Measurements from ENCODE around the gene SH2D4B. TPM values are rescaled to one million over a fixed set of nuclear protein-coding genes. Genes with fewer than 3 reads are reported as not detected.

Gene SH2D4B
- total RNA-seq, 4 donors from 2014 or later, result 0.18 to 0.23 TPM; not detected in 2

GRCh38 chr10:80503584-80504157 is 34.0 kb upstream of the SH2D4B start:
- 77% methylated on average over 6 of the region's 7 CpGs for WGBS
- H3K27ac ChIP-seq, result peak overlapping the region; percentile 87
- H3K27me3 ChIP-seq, result no peaks in the 10 kb centered on the region
- DNase-seq (ENCODE audit: low spot score in 2 of 2), result no peak
- TF ChIP-seq, protein P1, sequence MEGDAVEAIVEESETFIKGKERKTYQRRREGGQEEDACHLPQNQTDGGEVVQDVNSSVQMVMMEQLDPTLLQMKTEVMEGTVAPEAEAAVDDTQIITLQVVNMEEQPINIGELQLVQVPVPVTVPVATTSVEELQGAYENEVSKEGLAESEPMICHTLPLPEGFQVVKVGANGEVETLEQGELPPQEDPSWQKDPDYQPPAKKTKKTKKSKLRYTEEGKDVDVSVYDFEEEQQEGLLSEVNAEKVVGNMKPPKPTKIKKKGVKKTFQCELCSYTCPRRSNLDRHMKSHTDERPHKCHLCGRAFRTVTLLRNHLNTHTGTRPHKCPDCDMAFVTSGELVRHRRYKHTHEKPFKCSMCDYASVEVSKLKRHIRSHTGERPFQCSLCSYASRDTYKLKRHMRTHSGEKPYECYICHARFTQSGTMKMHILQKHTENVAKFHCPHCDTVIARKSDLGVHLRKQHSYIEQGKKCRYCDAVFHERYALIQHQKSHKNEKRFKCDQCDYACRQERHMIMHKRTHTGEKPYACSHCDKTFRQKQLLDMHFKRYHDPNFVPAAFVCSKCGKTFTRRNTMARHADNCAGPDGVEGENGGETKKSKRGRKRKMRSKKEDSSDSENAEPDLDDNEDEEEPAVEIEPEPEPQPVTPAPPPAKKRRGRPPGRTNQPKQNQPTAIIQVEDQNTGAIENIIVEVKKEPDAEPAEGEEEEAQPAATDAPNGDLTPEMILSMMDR (IDR thresholded peaks at IDR 0.05), result no peak
- TF ChIP-seq EP300 (IDR thresholded peaks at IDR 0.05) (no peak), POLR2AphosphoS5 (IDR thresholded peaks at IDR 0.05) (no peak), POLR2A (IDR thresholded peaks at IDR 0.05) (no peak)
- H3K36me3 ChIP-seq, result peaks cover 22% of the 10 kb centered on the region
- H3K9me3 ChIP-seq, result no peaks in the 10 kb centered on the region
- H3K4me1 ChIP-seq, result peaks cover 83% of the 10 kb centered on the region
- no peak overlapping the region for H3K4me3 ChIP-seq

- Histone ChIP-seq H3K36me3 (peaks cover 29% of the 10 kb centered on the region), H3K27ac (peak overlapping the region; percentile 87), H3K27me3 (no peaks in the 10 kb centered on the region), H3K4me3 (no peak overlapping the region), H3K4me1 (peaks cover 80% of the 10 kb centered on the region), H3K9me3 (no peaks in the 10 kb centered on the region)
- no peak for TF ChIP-seq POLR2A (IDR thresholded peaks at IDR 0.05)
- TF ChIP-seq, protein P1 (IDR thresholded peaks at IDR 0.05), result no peak
- TF ChIP-seq POLR2AphosphoS5 (IDR thresholded peaks at IDR 0.05), result no peak
- no peak for TF ChIP-seq EP300 (IDR thresholded peaks at IDR 0.05)
- DNase-seq (ENCODE audit: low spot score in 2 of 2), result no peak
- 61% methylated on average over 7 of the region's 7 CpGs for WGBS
These were observed 33.4 kb upstream of the SH2D4B start for GRCh38 chr10:80504158-80504811.

DNA sequence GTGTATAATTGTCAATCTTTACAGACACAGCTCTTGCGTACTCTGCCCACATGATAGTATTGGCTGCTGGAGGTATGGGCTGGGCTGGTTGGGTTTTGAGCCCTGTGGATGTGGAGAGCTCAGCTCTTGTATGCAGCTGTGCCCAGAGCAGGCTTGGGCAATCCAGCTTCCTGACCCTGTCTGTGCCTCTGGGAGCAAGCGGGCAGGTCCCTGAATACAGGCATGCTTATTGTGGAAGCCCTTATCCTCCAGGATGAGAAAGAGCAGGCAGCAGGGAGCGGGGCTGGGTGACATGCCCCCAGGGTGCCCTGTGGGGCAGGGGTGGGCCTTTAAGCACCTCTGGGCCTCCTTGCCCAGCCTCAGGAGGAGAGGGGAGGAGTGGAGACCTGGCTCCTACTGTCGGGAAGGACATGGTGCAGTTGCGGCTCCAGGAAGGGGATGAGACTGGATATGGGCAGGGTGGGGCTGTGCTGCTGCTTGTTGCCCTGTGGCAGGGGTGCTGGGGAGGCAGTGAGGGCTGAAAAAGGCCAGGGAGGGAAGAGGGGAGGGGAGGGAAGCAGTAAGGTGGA is 32.7 kb upstream of the SH2D4B start:
- H3K27ac ChIP-seq, result peak overlapping the region; percentile 87
- H3K9me3 ChIP-seq, result no peaks in the 10 kb centered on the region
- H3K36me3 ChIP-seq, result peaks cover 36% of the 10 kb centered on the region
- DNase-seq (ENCODE audit: low spot score in 2 of 2), result no peak
- H3K4me1 ChIP-seq, result peaks cover 78% of the 10 kb centered on the region
- H3K27me3 ChIP-seq, result no peaks in the 10 kb centered on the region
- no peak for TF ChIP-seq POLR2AphosphoS5 (IDR thresholded peaks at IDR 0.05)
- no peak for TF ChIP-seq EP300 (IDR thresholded peaks at IDR 0.05)
- TF ChIP-seq POLR2A (IDR thresholded peaks at IDR 0.05), result no peak
- TF ChIP-seq, protein P1 (IDR thresholded peaks at IDR 0.05), result no peak
- H3K4me3 ChIP-seq, result no peak overlapping the region
- WGBS, result 62% methylated on average over 4 of the region's 5 CpGs

- peak overlapping the region; percentile 87 for H3K27ac ChIP-seq
- no peaks in the 10 kb centered on the region for H3K9me3 ChIP-seq
- peaks cover 68% of the 10 kb centered on the region for H3K4me1 ChIP-seq
- 69% methylated on average over 6 of the region's 6 CpGs for WGBS
- peak in 1 of 2 donors; percentile 11 for DNase-seq (ENCODE audit: low spot score in 2 of 2)
- no peak for TF ChIP-seq POLR2AphosphoS5 (IDR thresholded peaks at IDR 0.05)
- no peak overlapping the region for H3K4me3 ChIP-seq
- peaks cover 48% of the 10 kb centered on the region for H3K36me3 ChIP-seq
- H3K27me3 ChIP-seq, result no peaks in the 10 kb centered on the region
These were observed 31.5 kb upstream of the SH2D4B start for GRCh38 chr10:80506189-80506575.

- Histone ChIP-seq H3K4me3 (no peak overlapping the region), H3K27me3 (no peaks in the 10 kb centered on the region), H3K9me3 (no peaks in the 10 kb centered on the region), H3K4me1 (peaks cover 60% of the 10 kb centered on the region), H3K36me3 (peaks cover 55% of the 10 kb centered on the region), H3K27ac (no peak overlapping the region)
- TF ChIP-seq, protein P1 (IDR thresholded peaks at IDR 0.05), result no peak
- TF ChIP-seq POLR2AphosphoS5 (IDR thresholded peaks at IDR 0.05), result no peak
- no peak for TF ChIP-seq POLR2A (IDR thresholded peaks at IDR 0.05)
- no peak for TF ChIP-seq EP300 (IDR thresholded peaks at IDR 0.05)
- 86% methylated on average over 8 of the region's 13 CpGs for WGBS
- no peak for DNase-seq (ENCODE audit: low spot score in 2 of 2)
These were observed 30.7 kb upstream of the SH2D4B start for GRCh38 chr10:80506836-80507487.
